ENCODE results near the gene CDH23.

DNA sequence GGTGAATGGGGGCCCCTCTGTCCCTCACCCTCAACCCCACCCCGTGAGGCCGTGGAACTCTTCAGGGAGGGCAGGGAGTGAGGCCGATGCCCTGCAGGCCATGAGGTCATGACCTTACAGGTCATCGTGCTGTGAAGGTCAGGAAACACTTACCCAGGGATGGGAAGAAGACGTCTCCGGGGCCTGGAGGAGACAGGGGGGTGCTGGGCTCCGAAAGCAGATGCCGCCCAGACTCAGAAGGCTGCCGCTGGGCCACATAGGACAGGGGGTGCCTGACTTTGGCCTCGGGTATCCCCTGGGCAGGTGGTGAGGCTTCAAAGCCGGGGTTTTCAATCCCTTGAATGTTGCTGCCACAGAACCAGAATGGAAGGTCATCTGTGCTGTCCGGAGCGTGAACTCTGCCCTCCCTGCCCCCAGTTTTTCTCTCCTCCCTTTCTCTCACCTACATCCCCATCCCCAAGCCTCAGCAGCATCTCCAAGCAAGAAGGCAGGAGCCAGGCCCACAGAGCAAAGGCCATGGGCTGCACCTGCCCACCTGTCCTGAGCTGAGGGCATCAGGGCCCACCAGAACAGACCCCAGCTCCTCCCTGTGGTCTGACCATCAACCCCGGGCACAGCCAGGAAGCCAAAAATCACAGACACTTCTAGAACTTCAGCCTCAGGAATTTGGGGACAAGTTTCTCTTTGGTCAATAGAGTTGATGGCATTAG lies 354.9 kb downstream of the CDH23 start:
- TF ChIP-seq, protein P1, sequence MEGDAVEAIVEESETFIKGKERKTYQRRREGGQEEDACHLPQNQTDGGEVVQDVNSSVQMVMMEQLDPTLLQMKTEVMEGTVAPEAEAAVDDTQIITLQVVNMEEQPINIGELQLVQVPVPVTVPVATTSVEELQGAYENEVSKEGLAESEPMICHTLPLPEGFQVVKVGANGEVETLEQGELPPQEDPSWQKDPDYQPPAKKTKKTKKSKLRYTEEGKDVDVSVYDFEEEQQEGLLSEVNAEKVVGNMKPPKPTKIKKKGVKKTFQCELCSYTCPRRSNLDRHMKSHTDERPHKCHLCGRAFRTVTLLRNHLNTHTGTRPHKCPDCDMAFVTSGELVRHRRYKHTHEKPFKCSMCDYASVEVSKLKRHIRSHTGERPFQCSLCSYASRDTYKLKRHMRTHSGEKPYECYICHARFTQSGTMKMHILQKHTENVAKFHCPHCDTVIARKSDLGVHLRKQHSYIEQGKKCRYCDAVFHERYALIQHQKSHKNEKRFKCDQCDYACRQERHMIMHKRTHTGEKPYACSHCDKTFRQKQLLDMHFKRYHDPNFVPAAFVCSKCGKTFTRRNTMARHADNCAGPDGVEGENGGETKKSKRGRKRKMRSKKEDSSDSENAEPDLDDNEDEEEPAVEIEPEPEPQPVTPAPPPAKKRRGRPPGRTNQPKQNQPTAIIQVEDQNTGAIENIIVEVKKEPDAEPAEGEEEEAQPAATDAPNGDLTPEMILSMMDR (IDR thresholded peaks at IDR 0.05; ENCODE audit: poor library complexity) = no peak
- TF ChIP-seq EZH2 (IDR thresholded peaks at IDR 0.05; ENCODE audit: borderline replicate concordance) (no peak), EZH2phosphoT487 (IDR thresholded peaks at IDR 0.05; ENCODE audit: low read depth, severe bottlenecking, unreplicated experiment) (no peak)
